K562 (cell line): ENCODE measurements around the gene IPO13. TPM values are rescaled to one million over a fixed set of nuclear protein-coding genes. Genes with fewer than 3 reads are reported as not detected.

Experiments used
- BHLHE40 ChIP-seq: IDR thresholded peaks from 2 replicates; pipeline ENCODE4 v1.6.1; 2011; ENCODE audit warnings: low read length, improper control_type of control experiment
- GABPB2 ChIP-seq: fragments of 250-450 bp; sonication (Bioruptor Pico); conservative IDR thresholded peaks from 2 replicates; pipeline ENCODE4 v1.5.1; 2021; ENCODE audit warnings: mild to moderate bottlenecking
- HDAC2 ChIP-seq: fragments of 450-650 bp; IDR thresholded peaks from 2 replicates; pipeline ENCODE4 v1.6.1; 2016; ENCODE audit warnings: mild to moderate bottlenecking
- HMGN3 ChIP-seq: IDR thresholded peaks from 2 replicates; pipeline ENCODE4 v1.6.1; 2011; ENCODE audit warnings: borderline replicate concordance, low read depth, mild to moderate bottlenecking, mixed read lengths, low read length; ENCODE audit not compliant: insufficient read length; ENCODE audit errors: extremely low read depth
- MTA2 ChIP-seq: fragments of 450-650 bp; IDR thresholded peaks from 2 replicates; pipeline ENCODE4 v1.6.1; 2016; ENCODE audit warnings: low read depth
- NCOA4 ChIP-seq: fragments of 450-650 bp; IDR thresholded peaks from 2 replicates; pipeline ENCODE4 v1.6.1; 2018; ENCODE audit warnings: mild to moderate bottlenecking; ENCODE audit not compliant: partially characterized antibody
- NCOA6 ChIP-seq: fragments of 450-650 bp; IDR thresholded peaks from 2 replicates; pipeline ENCODE4 v1.6.1; 2017; ENCODE audit warnings: mild to moderate bottlenecking
- PHF8 ChIP-seq: fragments of 200-600 bp; sonication (generic); IDR thresholded peaks from 2 replicates; pipeline ENCODE4 v1.6.1; 2012; ENCODE audit warnings: mixed run types, mild to moderate bottlenecking, inconsistent platforms, low read length, moderate library complexity, borderline replicate concordance
- RBM39 ChIP-seq: fragments of 200-400 bp; formaldehyde crosslinking; optimal IDR thresholded peaks from 2 replicates; pipeline ENCODE3; 2018; ENCODE audit warnings: low read depth, low read length
- SLC30A9 ChIP-seq: fragments of 250-450 bp; sonication (Bioruptor Pico); IDR thresholded peaks from 2 replicates; pipeline ENCODE4 v1.8.0; 2022; ENCODE audit warnings: mild to moderate bottlenecking, moderate library complexity
- SREBF2 ChIP-seq: sonication (generic); formaldehyde crosslinking; IDR thresholded peaks from 2 replicates; pipeline ENCODE4 v1.4.0; 2020; ENCODE audit warnings: mild to moderate bottlenecking, missing genetic modification reagents
- SRF ChIP-seq, 2 experiments: fragments of 250-450, 450-650 bp in 1 of 2; sonication (Bioruptor Pico) in 1 of 2; sonication (generic) in 1 of 2; formaldehyde crosslinking; IDR thresholded peaks; 2 replicates each; pipeline versions ENCODE4 v1.5.0 to v1.5.1; 2020 to 2022; ENCODE audit warnings: mild to moderate bottlenecking in 1 of 2, missing genetic modification reagents in 1 of 2
- YY1 ChIP-seq, 3 experiments: IDR thresholded peaks; 2 replicates each; pipeline ENCODE4 v1.6.1; 2011; ENCODE audit warnings: low read length in 2 of 3, mild to moderate bottlenecking in 2 of 3, moderate library complexity in 2 of 3, borderline replicate concordance in 1 of 3, control low read depth in 1 of 3, low read depth in 1 of 3; ENCODE audit not compliant: insufficient read depth in 3 of 3, insufficient replicate concordance in 2 of 3, control insufficient read depth in 1 of 3, insufficient read length in 1 of 3; ENCODE audit errors: extremely low read depth in 1 of 3
- polyA plus RNA-seq, 8 experiments: library from polyadenylated mRNA; depleted of rRNA in 4 of 8; stranded (reverse) in 5 of 8; unstranded in 3 of 8; fragments of >200 nt; fragmentation: Nextera tagmentation in 2 of 8; fragmentation: Illumina TruSeq in 1 of 8; extraction: Ambion mirVana in 2 of 8; extraction: Trizol in 1 of 8; gene quantifications; 2 replicates each; pipeline versions ENCODE4 v1.2.1 to v1.2.3, GENCODE V29; 2011 to 2014; ENCODE audit warnings: inconsistent platforms in 1 of 8, missing spikeins in 1 of 8
- total RNA-seq, 7 experiments: library from RNA; depleted of rRNA in 6 of 7; stranded (reverse); fragments of >200 nt in 6 of 7; fragmentation: Illumina TruSeq in 2 of 7; extraction: Trizol in 2 of 7; gene quantifications; 2 replicates each; pipeline versions ENCODE4 v1.2.1 to v1.2.3, GENCODE V29; 2011 to 2021; ENCODE audit warnings: low replicate concordance in 1 of 7
- TF ChIP-seq, protein P1 (sequence below): conservative IDR thresholded peaks from 2 replicates; pipeline ENCODE4 v1.6.1; 2011; ENCODE audit warnings: low read depth, mild to moderate bottlenecking, low read length; ENCODE audit not compliant: control insufficient read depth
- TF ChIP-seq, protein P2 (sequence below), 2 experiments: fragments of 200-800 bp in 1 of 2; sonication (Bioruptor generic) in 1 of 2; sonication (generic) in 1 of 2; formaldehyde crosslinking in 1 of 2; IDR thresholded peaks in 1 of 2; conservative IDR thresholded peaks in 1 of 2; 2 replicates each; pipeline versions ENCODE4 v1.5.0 to v1.6.1; 2016 to 2020; ENCODE audit warnings: missing compliant biosample characterization in 1 of 2, missing genetic modification characterization in 1 of 2, missing genetic modification reagents in 1 of 2
- TF ChIP-seq, protein P3 (sequence below): fragments of 200-800 bp; sonication (Bioruptor generic); IDR thresholded peaks from 2 replicates; pipeline ENCODE4 v1.6.1; 2016; ENCODE audit warnings: missing genetic modification characterization, missing compliant biosample characterization
- TF ChIP-seq, protein P4 (sequence below): sonication (generic); formaldehyde crosslinking; IDR thresholded peaks from 2 replicates; pipeline ENCODE4 v1.8.1; 2023; ENCODE audit warnings: mild to moderate bottlenecking, missing genetic modification reagents

The IPO13 gene
- total and polyA plus RNA-seq, 9 of the 15 experiments (the other 6 are each of a cell fraction or from before 2014, with no cell fraction given), result 7.0 to 30.8 (median 16.2) TPM

DNA sequence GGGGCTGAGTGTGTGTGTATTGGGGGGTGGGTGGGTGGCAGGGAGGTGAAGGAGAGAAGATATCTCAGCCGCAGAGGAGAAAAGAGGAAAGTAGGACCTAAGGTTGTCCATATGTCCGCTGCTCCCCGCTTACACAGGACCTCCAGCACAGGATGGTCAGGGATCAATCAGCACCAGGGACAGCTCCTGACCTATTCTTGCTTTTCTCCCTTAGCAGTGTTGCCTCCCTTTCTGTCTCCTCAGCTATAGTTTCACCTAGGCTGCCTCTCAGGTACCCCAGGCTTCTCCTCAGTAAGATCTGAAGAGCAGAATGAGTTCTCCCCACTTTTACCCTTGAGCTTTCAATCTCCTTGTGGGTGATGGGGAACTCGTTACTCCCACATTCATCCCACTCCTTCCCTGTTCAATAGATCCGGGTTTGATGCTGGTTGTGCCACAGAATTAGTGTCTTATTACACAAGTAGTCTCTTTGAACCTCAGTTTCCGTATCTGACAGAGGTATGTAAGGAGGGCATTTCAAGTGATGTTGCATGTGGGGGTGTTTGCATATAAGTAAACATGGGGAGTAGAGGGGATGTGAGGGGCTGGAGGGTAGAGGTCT is 21.7 kb downstream of the IPO13 start (continued):
- TF ChIP-seq NCOA4 (no peak), YY1 (IDR thresholded peaks at IDR 0.05; ENCODE audit: borderline replicate concordance in 1 of 3, control insufficient read depth in 1 of 3, extremely low read depth in 1 of 3, insufficient read depth in 3 of 3, insufficient read length in 1 of 3, insufficient replicate concordance in 2 of 3, low read depth in 1 of 3, low read length in 2 of 3) (no peak), GABPB2 (CRISPR knock-in tag) (no peak), MTA2 (no peak), HMGN3 (no peak), SLC30A9 (CRISPR knock-in tag) (no peak), BHLHE40 (no peak), SREBF2 (CRISPR knock-in tag) (no peak), HDAC2 (peak; percentile 62; the same call in 1 of the 2 replicates), PHF8 (no peak), NCOA6 (no peak), SRF (CRISPR knock-in tag; IDR thresholded peaks at IDR 0.05) (peak in 1 of 2 experiments; percentile 53; a peak in 1 of 4 replicates), RBM39 (no peak)
- TF ChIP-seq, protein P1, sequence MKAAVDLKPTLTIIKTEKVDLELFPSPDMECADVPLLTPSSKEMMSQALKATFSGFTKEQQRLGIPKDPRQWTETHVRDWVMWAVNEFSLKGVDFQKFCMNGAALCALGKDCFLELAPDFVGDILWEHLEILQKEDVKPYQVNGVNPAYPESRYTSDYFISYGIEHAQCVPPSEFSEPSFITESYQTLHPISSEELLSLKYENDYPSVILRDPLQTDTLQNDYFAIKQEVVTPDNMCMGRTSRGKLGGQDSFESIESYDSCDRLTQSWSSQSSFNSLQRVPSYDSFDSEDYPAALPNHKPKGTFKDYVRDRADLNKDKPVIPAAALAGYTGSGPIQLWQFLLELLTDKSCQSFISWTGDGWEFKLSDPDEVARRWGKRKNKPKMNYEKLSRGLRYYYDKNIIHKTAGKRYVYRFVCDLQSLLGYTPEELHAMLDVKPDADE, result no peak
- TF ChIP-seq, protein P2, sequence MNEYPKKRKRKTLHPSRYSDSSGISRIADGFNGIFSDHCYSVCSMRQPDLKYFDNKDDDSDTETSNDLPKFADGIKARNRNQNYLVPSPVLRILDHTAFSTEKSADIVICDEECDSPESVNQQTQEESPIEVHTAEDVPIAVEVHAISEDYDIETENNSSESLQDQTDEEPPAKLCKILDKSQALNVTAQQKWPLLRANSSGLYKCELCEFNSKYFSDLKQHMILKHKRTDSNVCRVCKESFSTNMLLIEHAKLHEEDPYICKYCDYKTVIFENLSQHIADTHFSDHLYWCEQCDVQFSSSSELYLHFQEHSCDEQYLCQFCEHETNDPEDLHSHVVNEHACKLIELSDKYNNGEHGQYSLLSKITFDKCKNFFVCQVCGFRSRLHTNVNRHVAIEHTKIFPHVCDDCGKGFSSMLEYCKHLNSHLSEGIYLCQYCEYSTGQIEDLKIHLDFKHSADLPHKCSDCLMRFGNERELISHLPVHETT (CRISPR knock-in tag; conservative IDR thresholded peaks at IDR 0.05 in 1 of 2, IDR thresholded peaks at IDR 0.05 in 1 of 2), result no peak
- TF ChIP-seq, protein P3, sequence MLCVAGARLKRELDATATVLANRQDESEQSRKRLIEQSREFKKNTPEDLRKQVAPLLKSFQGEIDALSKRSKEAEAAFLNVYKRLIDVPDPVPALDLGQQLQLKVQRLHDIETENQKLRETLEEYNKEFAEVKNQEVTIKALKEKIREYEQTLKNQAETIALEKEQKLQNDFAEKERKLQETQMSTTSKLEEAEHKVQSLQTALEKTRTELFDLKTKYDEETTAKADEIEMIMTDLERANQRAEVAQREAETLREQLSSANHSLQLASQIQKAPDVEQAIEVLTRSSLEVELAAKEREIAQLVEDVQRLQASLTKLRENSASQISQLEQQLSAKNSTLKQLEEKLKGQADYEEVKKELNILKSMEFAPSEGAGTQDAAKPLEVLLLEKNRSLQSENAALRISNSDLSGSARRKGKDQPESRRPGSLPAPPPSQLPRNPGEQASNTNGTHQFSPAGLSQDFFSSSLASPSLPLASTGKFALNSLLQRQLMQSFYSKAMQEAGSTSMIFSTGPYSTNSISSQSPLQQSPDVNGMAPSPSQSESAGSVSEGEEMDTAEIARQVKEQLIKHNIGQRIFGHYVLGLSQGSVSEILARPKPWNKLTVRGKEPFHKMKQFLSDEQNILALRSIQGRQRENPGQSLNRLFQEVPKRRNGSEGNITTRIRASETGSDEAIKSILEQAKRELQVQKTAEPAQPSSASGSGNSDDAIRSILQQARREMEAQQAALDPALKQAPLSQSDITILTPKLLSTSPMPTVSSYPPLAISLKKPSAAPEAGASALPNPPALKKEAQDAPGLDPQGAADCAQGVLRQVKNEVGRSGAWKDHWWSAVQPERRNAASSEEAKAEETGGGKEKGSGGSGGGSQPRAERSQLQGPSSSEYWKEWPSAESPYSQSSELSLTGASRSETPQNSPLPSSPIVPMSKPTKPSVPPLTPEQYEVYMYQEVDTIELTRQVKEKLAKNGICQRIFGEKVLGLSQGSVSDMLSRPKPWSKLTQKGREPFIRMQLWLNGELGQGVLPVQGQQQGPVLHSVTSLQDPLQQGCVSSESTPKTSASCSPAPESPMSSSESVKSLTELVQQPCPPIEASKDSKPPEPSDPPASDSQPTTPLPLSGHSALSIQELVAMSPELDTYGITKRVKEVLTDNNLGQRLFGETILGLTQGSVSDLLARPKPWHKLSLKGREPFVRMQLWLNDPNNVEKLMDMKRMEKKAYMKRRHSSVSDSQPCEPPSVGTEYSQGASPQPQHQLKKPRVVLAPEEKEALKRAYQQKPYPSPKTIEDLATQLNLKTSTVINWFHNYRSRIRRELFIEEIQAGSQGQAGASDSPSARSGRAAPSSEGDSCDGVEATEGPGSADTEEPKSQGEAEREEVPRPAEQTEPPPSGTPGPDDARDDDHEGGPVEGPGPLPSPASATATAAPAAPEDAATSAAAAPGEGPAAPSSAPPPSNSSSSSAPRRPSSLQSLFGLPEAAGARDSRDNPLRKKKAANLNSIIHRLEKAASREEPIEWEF (CRISPR knock-in tag), result no peak
- TF ChIP-seq, protein P4, sequence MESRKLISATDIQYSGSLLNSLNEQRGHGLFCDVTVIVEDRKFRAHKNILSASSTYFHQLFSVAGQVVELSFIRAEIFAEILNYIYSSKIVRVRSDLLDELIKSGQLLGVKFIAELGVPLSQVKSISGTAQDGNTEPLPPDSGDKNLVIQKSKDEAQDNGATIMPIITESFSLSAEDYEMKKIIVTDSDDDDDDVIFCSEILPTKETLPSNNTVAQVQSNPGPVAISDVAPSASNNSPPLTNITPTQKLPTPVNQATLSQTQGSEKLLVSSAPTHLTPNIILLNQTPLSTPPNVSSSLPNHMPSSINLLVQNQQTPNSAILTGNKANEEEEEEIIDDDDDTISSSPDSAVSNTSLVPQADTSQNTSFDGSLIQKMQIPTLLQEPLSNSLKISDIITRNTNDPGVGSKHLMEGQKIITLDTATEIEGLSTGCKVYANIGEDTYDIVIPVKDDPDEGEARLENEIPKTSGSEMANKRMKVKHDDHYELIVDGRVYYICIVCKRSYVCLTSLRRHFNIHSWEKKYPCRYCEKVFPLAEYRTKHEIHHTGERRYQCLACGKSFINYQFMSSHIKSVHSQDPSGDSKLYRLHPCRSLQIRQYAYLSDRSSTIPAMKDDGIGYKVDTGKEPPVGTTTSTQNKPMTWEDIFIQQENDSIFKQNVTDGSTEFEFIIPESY, result peak; percentile 84
